Embryonic facial prominence (tissue), 1 donor: ENCODE results near the gene COP1.
A peak's percentile ranks its signal among the peaks of the same experiment; 100 is the strongest.
"Not testable (repeated sequence)": the region's sequence is repeated elsewhere in the genome, so short reads cannot be mapped to it uniquely, and the experiment has no call there.

Source experiments
- DNase-seq: peaks from one replicate; pipeline ENCODE4 v3.0.0-alpha.2; 2016; ENCODE audit errors: extremely low spot score

Gene COP1

DNA sequence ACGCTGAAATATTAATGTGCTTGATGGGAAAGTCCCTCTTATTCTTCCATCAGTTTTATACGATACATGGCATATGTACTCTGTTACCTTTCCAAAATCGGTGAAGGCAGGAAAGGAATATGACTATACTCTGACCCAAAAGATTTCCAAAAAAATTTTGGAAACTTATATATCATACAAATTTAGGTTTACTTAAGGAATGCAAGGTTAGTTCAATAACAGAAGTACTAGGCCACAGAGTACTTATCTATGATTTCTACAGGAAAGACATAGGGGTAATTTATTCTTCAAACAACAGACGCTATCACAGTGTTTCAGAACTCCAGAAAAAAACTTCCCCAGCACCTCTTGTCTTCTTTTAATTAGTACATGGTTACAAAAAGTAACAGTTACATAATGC, 84.8 kb downstream of the COP1 start:
- no peak for DNase-seq

DNA sequence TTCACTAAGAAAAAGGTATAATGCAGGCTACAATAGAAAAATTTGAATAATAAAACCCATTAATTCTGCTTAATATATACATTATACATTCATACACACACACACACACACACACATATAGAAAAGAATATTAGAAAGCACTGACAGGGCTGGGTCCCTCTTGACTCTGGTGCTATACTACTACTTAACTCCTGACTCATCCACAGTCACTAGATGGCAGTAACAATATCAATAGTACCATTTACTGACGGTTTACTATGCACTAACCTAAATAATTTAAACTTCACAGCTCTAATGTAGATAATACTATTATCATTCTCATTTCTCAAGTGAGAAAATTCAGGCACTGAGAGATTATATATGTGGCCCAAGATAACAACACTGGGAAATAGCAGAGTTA, 87.5 kb downstream of the COP1 start:
- DNase-seq: no peak

DNA sequence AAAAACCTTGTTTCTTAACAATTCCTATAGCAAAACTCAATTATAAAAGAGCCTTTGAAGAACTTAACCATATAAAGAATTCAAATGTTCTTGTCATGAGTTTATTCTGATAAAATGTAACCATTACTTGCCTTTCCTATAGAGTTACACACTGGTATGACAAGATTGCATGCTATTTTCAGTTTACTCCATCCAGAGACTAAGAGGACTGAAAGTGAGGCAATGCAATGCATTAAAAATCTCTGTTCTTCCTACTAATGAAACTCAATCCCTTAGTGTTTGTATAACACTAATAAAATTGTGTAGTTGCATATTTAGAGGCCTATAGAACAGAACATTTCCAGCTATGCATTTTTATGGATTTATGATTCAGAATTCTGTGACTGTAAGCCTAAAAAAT, 88.1 kb downstream of the COP1 start:
- no peak for DNase-seq

DNA sequence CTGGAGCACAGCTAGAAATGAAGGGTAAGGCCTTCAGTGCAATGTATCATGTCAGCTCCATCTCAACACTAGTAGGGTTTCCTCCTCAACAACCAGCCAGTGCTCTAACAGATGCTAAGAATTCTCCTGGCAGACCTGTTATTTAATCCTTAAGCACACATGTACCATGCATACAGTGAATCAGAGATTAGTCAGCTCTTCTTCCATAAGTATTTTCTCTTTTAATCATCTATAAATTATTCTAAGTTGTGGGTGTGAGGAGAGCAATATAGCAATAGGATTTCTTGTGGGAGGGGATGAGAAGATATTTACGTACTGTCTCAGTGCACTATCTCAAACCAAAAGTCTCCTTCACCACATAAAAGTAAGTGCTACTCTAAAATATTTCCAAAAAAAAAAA, 95.3 kb downstream of the COP1 start:
- DNase-seq: no peak

DNA sequence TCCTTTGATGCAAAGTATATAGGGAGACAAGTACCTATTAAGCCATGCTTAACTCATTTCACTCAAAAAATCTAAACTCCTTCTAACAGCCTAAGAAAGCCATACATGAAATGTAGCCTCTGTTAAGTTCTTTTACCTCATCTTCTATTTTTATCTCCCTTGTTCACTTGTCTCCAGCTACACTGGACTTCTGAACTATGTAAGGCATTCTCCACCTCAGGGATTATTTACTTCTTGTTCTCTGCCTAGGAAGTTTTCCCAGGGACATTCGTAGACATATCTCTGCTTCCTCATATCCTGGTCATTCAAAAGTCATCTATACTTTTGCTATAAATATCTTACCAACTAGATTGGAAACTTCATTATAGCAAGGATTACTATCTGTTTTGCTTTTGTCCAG, 96.9 kb downstream of the COP1 start:
- no peak for DNase-seq

DNA sequence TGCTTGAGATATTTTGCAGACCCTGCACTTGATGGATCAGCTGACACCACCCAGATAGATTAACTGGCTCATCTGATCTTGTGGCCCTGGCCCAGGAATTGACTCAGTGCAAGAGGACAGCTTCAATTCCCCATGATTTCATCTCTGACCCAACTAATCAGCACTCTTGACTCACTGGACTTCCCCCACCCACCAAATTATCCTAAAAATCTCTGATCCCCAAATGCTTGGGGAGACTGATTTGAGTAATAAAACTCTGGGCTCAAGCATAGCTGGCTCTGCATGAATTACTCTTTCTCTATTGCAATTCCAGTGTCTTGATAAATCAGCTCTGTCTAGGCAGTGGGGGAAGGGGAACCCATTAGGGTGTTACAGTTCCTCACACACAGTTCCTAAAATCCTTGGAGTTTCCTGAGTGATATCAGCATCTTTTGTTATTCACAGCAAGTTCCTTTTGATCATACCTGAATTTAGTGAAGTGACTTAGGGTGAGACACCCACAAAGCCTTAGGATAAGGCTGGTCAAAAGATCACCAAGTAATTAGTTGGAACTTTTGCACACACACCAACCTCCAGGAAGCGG, 104.2 kb downstream of the COP1 start:
- DNase-seq: no peak

DNA sequence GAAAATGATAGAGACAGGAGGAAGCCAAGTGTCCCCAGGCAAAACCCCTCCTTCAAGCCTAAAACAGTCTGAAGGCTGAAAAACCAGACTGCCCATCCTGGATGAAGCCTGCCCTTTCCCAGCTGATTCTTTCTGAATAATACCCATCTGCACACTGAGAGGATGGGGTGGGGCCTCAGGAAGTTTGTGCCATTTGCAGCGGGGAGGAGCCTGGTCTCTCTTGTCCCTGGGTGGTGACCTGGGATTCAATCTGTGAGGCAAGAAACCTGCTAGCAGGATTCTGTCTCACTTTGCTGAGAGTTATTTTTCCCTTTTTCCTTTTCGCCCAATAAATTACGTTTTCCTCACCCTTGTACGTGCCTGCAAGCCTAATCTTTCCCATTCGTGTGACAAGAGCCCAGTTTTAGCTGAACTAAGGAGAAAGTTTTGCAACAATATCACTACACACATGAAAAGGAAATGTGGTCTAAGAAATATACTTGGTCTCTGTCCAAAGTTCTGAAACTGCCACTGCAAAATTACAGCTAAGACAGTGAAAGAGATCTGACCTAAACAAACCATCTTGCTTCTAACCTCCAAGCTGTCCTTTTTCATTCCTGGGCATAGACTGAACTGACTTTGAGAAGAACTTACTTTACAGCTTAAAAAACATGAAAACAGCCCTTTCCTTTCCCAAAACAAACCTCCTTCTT, 105.0 kb downstream of the COP1 start:
- no peak for DNase-seq

DNA sequence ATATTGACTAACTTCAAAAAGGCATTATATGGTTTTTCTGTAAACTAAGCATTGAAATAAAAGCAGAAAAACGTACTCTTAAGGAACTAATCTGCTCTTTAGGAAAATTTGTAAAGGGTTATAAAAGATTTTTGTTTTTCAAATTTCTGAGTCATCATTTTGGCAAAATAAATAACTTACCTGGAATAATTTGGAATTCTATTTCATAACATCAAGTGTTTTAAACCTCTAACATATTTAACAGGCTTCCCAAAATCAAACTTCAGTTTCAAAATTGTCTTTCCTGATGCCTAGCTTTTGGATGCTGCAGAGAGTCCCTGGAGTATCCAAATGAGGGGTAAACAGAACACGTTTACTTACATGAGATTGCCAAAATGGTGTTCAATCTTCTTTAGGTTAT, 108.5 kb downstream of the COP1 start:
- DNase-seq: no peak

DNA sequence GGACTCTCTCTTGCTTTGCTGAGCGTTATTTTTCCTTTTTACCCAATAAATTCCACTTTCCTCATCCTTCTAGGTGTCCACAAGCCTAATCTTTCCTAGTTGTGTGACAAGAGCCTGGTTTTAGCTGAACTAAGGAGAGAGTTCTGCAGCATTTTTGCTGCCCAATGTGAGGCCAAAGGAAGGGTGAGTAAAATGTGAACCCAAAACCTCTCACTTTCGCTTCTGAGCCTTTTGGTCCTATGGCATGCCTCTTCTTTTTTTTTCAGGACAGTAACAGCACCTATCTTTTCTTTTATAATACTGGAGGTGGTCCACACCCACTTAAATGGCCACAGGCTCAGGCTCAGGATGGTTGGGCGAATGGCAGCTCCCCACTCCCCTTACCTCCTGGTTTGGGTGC, 111.1 kb downstream of the COP1 start:
- DNase-seq: no peak

DNA sequence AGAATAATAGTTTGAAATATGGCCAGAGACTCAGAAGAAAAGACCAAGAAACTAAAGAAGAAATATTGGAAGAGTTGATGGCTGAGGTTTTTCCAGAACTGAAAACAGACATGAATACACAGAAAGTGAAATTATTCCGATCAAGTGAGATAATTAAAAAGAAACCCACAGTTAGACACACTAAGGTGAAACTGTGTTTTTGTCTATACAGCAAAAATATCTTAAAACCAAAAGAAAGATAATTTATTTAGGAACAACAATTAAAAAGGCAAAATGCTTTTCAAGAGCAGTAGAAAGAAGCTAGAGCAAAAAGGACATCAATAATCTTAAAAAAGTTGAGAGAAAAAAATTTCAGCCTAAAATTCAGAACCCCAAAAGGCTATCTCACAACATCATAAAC, 116.3 kb downstream of the COP1 start:
- no peak for DNase-seq

DNA sequence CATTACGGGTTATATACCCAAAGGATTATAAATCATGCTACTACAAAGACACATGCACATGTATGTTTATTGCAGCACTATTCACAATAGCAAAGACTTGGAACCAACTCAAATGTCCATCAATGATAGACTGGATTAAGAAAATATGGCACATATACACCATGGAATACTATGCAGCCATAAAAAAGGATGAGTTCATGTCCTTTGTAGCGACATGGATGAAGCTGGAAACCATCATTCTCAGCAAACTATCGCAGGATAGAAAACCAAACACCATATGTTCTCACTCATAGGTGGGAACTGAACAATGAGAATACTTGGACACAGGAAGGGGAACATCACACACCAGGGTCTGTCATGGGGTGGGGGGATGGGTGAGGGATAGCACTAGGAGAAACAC, 119.3 kb downstream of the COP1 start:
- DNase-seq: not testable (repeated sequence)

DNA sequence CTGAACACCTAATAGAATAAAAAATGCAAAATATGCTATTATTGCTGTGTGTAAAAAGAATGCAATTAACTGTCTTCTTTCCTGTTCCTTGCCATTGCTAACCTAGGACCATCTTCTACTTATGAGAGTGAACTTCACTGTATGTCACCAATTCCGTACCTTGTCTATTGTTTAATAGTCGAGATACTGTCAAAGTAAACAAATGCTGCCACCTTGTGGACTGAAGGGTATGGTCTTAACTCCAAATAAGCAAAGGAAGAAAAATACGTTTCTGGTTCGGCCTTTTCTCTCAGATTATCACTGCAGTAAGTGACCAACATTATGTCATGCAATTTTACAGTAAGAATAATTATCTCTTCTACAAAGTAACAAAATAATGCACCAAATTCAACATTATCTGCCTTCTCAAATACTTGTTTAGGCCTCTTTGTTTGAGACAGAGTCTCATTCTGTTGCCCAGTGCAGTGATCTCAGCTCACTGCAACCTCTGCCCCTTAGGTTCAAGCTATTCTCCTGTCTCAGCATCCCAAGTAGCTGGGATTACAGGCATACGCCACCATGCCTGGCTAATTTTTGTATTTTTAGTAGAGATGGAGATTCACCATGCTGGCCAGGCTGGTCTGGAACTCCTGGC, 133.4 kb downstream of the COP1 start:
- DNase-seq: peak; percentile 47

DNA sequence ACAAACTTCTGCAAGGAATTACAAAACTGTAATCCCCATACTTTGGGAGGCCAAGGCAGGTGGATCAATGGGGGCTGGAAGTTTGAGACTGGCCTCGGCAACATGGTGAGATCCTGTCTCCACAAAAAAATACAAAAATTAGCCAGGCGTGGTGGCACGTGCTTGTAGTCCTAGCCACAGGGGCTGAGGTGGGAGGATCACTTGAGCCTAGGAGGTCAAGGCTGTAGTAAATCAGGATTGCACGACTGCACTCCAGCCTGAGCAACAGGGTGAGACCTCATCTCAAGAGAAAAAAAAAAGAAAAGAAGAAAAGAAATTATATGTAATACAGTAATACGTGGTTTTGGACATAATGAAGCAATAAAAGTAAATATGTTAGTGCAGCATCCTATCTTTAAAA, 138.2 kb downstream of the COP1 start:
- no peak for DNase-seq

DNA sequence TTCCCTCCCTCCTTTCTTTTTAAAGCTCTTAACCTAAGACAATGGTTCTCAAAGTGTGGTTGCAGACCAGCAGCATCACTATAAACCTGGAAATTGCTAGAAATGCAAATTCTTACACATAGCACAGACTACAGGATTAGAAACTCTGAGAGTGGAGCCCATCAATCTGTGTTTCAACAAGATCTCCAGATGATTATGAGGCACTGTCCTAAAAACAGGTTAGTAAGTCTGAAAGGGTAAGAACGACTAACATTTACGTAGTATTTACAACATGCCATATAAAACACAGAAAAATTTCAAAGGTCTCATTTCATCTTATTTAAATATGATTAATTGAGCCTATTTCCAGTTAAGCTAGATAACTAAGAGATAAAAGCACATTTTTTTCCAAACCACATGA, 138.8 kb downstream of the COP1 start:
- no peak for DNase-seq

DNA sequence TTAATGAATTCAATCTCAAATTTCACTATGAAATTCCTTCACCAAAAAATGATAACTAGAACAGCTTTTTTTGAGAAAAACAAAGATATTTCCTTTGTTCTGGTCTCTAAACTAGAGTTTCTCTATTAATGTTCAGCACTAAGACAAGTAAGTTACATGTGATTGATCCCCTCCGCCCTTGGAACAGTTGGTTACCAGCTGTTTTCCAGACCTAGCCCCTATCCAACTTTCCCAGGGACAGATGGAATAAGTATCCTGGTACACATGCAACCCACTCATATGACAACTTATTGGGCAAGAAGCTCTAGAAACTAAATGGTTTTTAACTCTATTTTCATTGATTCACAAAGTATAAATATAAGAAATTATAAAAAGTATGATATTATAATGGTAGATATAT, 140.4 kb downstream of the COP1 start:
- DNase-seq: no peak

DNA sequence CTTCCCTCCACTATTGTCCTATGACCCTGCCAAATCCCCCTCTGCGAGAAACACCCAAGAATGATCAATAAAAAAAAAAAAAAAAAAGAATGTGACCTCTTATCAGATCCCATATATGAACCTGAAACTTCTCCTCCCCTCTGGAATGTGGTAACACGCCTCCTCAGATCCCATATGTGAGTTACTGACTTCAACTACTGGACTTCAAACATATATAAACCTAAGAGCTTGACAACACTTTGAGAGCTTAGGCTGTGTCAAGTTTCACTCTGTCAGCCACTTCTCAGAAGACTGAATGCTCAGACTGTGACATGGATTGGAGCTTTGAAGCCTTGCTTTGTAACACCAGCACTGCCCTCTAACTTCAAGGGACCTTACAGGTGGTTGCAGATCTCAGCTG, 148.4 kb downstream of the COP1 start:
- no peak for DNase-seq

DNA sequence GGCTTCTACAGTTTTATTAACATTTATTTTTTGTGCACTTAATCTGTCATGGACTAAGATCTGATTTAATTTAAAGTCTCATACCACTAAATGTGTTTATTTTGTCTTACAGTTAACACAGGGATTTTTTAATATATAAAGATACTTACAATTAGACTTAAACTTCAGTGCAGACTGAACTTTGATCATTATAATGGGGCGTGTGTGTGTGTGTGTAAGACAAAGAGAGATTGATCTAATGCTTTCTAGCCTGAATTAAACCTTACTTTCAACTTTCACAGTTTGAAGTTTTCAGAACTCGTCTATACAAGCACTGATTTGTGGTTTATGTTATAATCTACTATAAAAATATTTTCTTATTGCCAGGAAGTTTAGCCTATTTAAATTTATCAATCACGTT, 150.8 kb downstream of the COP1 start:
- no peak for DNase-seq

DNA sequence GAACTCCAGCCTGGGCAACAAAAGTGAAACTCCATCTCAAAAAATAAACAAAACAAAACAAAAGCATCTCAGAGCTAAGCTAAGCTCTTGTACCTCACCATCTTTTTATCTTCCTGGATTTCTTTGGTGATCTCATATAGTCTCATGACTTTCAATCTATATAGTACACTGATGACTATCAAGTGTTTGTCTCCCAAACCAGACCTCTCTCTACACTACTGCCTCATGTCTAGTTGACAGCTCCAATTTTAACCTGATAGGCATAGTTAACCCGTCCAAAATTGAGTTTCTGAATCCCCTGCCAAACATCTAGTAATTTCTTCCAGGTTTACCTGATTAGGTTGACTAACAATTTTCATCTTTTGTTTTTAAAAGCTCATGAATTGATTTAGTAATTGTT, 151.7 kb downstream of the COP1 start:
- DNase-seq: no peak

DNA sequence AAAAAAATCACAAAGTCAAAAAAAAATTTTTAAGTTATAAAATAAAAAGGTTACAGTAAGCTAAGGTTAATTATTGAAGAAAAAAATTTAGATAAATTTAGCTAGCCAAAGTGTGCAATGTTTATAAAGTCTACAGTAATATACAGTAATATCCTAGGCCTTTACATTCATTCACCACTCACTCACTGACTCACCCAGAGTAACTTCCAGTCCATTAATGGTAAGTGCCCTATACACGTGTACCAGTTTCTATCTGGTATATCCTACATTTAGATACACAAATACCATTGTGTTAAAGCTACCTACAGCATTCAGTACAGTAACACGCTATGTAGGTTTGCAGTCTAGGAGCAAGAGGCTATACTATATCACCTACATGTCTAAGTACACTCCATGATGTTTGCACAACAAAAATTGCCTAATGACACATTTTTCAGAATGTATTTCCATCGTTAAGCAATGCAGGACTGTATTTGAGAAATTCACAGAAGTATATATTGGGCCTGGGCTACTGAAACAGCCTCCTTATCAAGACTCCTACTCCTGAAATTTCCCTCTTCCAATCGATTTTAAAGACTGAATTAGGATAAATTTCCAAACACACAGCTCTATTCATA, 155.1 kb downstream of the COP1 start:
- no peak for DNase-seq

DNA sequence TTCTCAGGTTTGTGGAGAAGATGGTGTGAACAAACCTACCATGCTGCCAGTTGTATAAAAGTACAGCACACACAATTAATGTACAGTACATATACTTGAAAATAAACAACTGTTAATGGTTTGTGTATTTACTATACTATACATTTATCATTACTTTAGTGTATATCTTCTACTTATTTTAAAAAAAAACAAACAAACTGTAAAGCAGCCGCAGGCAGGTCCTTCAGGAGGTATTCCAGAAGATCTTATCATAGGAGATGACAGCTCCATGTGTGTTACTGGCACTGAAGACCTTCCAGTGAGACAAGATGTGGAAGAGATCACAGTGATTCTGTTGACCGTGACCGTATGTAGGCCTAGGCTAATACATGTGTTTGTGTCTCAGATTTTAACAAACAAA, 155.7 kb downstream of the COP1 start:
- DNase-seq: no peak

DNA sequence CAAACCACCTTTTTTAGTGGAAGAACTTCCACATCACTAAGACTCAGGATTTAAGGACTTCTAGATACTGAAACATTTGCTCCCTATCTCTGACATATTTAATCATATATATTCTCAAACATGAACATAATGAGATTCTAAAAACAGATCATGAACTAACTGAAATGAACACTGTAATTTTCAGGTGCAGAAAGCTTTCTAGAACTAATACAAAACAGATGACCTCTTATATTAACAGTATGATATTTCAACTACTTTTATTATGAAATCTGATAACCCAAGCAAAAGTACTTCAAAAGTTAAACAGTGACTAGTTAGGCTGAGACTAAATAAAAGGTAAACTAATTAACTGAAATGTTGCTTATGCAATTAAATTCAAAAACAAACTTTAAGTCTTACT, 157.5 kb downstream of the COP1 start:
- DNase-seq: no peak

DNA sequence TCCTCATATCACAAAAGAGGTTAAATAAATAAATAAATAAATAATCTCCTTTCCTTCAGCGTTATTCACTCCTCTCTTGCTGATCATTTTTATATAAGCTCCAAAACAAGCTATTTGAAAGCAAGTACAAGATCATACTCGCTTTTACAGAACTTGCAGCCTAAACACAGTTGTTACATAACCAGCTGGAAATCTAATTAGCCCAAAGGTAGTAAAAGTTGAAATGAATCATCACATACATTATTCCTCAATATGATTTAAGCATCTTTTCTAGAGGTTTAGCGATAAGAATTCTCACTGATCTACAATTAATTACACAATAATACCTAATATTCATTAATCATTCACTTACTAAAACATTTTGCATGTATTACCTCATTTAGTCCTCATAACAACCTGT, 160.2 kb downstream of the COP1 start:
- no peak for DNase-seq

DNA sequence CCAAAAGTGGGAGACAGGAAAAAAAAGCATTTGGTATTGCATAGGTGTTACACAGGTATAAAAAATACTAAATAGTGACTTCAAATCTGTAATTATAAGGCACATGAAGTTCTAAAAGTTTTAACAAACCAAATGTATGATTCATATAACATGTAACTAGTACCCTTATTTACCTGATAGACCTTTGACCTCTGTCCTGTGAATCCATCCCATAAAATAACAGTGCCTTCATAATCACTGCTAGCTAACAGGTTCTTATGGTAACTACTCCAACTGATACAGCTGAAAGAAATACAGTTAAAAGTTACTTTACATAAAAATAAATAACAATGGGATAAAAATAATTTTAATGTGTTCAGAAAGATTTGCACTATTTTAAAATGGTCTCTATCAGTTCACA, 163.5 kb downstream of the COP1 start:
- no peak for DNase-seq
